Skeletal muscle cell (primary cell): ENCODE measurements around the gene IDS.
"Not testable (repeated sequence)": the region's sequence is repeated elsewhere in the genome, so short reads cannot be mapped to it uniquely, and the experiment has no call there.

Experiments
- DNase-seq: peaks from one replicate; pipeline ENCODE4 v3.0.0-alpha.2; 2010; ENCODE audit warnings: low read depth
- H3K4me3 ChIP-seq: 2 replicates; pipeline ENCODE4 v1.5.1; 2011; ENCODE audit warnings: low read depth, mild to moderate bottlenecking, control low read depth, low read length, moderate library complexity

IDS gene

DNA sequence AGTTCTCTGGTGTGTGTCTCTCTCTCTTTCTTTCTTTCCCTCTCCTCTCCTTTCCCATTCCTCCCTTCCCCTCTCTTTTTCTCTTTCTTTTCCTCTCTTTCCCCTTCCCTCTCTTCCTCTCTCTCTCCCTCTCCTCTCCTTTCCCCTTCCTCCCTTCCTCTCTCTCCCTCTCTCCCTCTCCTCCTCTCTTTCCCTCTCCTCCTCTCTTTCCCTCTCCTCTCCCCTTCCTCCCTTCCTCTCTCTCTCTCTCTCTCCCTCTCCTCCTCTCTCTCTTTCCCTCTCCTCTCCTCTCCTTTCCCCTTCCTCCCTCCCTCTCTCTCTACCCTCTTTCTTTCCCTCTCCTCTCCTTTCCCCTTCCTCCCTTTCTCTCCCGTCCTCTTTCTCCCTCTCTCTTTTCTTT is 23.3 kb upstream of the IDS start:
- H3K4me3 ChIP-seq, result no peak overlapping the region
- DNase-seq, result no peak

- H3K4me3 ChIP-seq, result no peak overlapping the region
- no peak for DNase-seq
These were observed 22.6 kb upstream of the IDS start for GRCh38 chrX:149527705-149528104.

- not testable (repeated sequence) for DNase-seq, H3K4me3 ChIP-seq
These were observed 21.4 kb upstream of the IDS start for GRCh38 chrX:149526318-149527033.

- H3K4me3 ChIP-seq, result not testable (repeated sequence)
These were observed 20.8 kb upstream of the IDS start for GRCh38 chrX:149525903-149526302.

DNA sequence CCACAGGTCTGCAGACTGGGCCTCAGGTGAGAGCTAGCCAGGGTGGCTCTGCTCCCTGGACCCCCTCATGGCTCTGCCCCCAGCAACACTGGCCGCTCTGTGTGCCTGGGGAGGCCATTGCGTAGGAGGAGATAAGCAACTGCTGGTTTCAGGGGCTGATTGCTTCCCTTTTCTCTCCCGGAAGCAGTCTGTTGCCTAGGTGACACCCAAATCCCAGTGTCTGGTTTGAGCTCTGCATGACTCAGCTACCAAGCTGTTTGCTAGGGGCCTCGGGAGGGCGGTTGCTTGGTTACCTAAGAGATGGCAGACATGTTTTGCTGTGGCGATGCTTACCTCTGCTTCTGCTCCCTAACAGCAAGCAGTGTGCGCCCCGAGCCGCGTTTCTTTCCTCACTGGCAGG is 20.3 kb upstream of the IDS start:
- DNase-seq, H3K4me3 ChIP-seq: not testable (repeated sequence)

More at GRCh38 chrX:149525903-149526302, 20.8 kb upstream of the IDS start:
- DNase-seq, result not testable (repeated sequence)

GRCh38 chrX:149522916-149523315 is 17.8 kb upstream of the IDS start:
- DNase-seq, result no peak
- H3K4me3 ChIP-seq, result no peak overlapping the region

DNA sequence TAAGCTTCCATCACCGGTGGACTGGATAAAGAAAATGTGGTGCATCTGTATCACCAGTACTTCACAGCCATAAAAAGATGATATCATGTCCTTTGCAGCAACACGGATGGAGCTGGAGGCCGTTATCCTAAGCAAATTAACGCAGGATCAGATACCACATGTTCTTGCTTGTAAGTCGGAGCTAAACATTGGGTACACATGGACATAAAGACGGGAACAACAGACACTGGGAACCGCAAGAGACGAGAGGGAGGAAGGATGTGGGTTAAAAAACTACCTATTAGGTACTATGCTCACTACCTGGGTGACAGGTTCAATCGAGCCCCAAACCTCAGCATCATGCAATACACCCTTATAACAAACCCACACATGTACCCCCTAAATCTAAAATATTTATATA is 16.3 kb upstream of the IDS start:
- DNase-seq, result no peak
- no peak overlapping the region for H3K4me3 ChIP-seq

DNA sequence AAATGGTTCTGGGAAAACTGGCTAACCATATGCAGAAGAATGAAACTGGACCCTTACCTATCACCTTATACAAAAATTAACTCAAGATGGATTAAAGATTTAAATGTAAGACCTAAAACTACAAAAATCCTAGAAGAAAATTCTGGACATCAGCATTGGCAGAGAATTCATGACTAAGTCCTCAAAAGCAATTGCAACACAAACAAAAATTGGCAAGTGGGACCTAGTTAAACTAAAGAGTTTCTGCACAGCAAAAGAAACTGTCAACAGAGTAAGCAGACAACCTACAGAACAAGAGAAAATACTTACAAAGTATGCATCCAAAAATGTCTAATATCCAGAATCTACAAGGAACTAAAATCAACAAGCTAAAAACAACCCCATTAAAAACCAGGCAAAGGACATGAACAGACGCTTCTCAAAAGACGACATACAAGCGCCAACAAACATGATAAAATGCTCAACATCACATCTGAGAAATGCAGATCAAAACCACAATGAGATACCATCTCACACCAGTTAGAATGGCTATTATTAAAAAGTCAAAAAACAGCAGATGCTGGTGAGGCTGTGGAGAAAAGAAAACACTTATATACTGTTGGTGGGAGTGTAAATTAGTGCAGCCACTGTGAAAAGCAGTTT is 15.7 kb upstream of the IDS start:
- DNase-seq, H3K4me3 ChIP-seq: not testable (repeated sequence)

- H3K4me3 ChIP-seq, result no peak overlapping the region
- DNase-seq, result no peak
These were observed 13.1 kb upstream of the IDS start for GRCh38 chrX:149518236-149518635.

GRCh38 chrX:149517308-149517707 is 12.2 kb upstream of the IDS start:
- no peak for DNase-seq

GRCh38 chrX:149516604-149517003 is 11.5 kb upstream of the IDS start:
- no peak for DNase-seq
- H3K4me3 ChIP-seq, result no peak overlapping the region

More at GRCh38 chrX:149517308-149517707, 12.2 kb upstream of the IDS start:
- no peak overlapping the region for H3K4me3 ChIP-seq

GRCh38 chrX:149515954-149516602 is 11.0 kb upstream of the IDS start:
- no peak overlapping the region for H3K4me3 ChIP-seq
- DNase-seq, result no peak

- no peak overlapping the region for H3K4me3 ChIP-seq
- DNase-seq, result no peak
These were observed 8.8 kb upstream of the IDS start for GRCh38 chrX:149513825-149514428.

DNA sequence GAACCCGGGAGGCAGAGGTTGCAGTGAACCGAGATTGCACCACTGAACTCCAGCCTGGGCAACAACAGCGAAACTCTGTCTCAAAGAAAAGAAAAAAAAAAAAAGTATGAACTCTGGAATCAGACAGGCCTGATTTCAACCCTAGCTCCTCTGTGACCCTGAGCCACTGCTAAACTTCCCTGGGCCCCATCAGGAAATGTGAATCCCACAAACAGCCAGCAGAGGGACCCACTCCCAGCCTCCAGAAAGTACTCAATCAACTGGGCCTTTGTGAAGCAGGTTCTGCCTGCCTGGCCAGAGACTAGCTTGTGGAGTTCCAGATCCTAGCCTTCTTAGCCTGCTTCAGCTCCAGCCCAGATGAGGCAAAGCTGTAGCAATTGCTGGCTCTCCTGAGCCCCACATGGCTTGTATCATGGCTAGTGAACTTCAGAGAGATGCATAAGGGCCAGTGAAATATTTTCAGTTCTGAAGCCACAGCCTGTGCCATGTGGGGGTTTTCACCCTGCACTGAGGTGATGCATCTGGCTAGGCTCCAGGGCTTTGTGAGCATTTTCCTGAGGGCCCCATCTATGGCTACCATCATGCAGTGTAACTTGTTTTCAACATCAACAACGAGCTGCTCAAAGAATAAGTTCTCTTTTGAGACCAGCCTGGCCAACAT is 7.2 kb upstream of the IDS start:
- no peak for DNase-seq
- H3K4me3 ChIP-seq, result no peak overlapping the region

DNA sequence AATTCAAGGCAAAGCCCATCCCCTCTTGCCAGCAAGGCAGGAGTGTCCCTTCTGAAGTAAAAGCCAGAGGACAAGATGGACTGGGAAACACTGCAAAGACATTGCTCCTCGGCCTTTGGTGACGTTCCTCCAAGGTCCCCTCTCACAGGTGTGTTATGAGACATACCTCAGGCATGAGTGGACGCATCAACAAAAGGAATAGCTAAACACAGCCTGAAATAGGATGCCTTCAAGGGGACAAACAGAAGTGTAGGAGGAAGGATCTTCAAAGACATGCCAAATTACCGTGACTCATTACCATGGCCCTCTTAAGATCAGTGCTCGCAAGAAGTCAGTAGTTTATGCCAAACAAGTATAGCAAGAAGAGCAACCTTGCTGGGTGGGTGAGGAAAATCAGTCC is 6.0 kb upstream of the IDS start:
- DNase-seq, result no peak

DNA sequence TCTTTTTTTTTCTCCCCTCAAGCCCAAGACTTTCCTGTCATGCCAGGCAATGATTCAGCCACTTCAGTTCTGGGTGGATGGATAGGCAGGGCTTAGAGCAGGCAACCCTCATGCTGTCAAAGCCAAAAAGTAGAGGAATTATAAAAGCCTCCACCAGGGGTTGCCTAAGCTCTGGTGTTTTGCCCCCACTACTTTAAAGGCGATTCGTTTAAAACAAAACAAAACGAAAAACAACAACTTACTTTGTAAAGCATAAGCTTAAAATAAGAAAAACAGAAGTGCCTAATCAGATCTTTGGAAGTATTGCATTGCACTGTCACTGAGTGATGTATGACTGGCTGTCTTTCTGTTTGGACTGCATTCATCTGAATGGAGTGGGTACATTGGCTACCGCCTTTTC is 5.3 kb upstream of the IDS start:
- no peak for DNase-seq
- no peak overlapping the region for H3K4me3 ChIP-seq

More for the DNA sequence above, 6.0 kb upstream of the IDS start:
- H3K4me3 ChIP-seq, result no peak overlapping the region

DNA sequence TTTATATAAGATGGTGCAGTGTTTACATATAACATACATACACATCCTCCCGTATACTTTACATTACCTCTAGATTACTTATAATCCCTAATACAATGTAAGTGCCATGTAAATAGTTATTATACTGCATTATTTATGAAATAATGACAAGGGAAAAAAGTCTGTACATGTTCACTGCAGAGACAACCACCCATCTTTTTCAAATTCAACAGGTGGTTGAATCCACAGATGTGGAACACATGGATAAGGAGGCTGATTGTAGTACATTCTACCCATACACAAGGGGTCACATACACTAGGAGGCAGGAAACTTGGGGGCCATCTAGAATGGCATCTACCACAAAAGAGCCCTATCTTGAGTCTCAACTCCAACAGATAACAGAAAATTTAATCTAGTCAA is 3.4 kb upstream of the IDS start:
- no peak for DNase-seq
- H3K4me3 ChIP-seq, result no peak overlapping the region

DNA sequence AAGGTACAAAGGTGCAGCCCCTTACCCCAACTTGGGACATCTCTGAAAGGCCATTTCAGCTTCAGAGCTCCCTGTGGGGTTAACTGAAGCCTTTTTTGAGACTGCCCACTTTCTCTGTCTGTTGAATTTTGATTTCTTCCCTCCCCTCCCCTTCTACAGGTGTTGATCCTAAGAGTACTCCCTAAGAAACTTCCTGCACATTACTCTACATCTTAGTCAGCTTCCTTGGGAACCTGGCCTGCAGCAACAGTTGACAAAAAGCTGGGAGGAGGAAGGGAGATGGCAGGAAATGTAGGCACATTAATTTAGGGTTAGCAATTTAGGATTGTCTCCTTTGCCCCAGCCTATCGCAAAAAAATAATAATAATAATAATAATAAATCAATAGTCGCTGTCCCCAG is 1.2 kb upstream of the IDS start:
- DNase-seq, result no peak
- no peak overlapping the region for H3K4me3 ChIP-seq

DNA sequence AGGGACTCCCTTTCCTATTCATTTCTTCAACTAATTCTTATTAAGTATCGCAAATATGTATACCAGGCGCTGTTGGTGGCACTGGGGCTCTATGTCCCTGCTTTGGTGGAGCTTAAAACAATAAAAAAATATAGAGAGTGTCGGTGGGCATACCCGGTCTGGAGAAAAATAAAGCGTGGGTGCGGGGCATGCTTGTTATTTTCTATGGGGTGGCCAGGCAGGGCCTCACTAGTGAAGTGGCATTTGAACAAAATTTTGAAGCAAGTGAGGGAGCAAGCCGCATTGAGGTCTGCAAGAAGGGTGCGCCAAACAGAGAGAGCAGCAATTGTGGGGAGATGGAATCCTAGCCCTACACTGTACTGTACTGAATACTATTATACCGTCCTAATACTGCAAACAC is 565 bp upstream of the IDS start:
- no peak overlapping the region for H3K4me3 ChIP-seq

More for the DNA sequence above, 565 bp upstream of the IDS start:
- no peak for DNase-seq
